ENCODE measurements around the gene IGSF22. TPM values are rescaled to one million over a fixed set of nuclear protein-coding genes. Genes with fewer than 3 reads are reported as not detected.

The IGSF22 gene
- total RNA-seq, 2 donors from 2014 or later, result 2.0 to 9.4 TPM

GRCh38 chr11:18720091-18720807 is 5.7 kb downstream of the IGSF22 start:
- ATAC-seq (no peak), DNase-seq (no peak)
- peak overlapping the region; percentile 92 for H3K4me3 Mint-ChIP-seq
- H3K27ac Mint-ChIP-seq, result peak overlapping the region; percentile 74
- no peaks in the 10 kb centered on the region for H3K9me3 ChIP-seq (ENCODE audit: control insufficient read depth, low read length, poor library complexity, severe bottlenecking)
- no peaks in the 10 kb centered on the region for H3K27me3 Mint-ChIP-seq
- peaks cover 20% of the 10 kb centered on the region for H3K4me1 Mint-ChIP-seq
- H3K36me3 Mint-ChIP-seq (ENCODE audit: low read depth), result no peaks in the 10 kb centered on the region

- Mint-ChIP-seq H3K27me3 (no peaks in the 10 kb centered on the region), H3K4me1 (peaks cover 10% of the 10 kb centered on the region), H3K4me3 (no peak overlapping the region), H3K36me3 (ENCODE audit: low read depth) (no peaks in the 10 kb centered on the region), H3K27ac (no peak overlapping the region)
- DNase-seq (no peak), ATAC-seq (no peak)
- no peaks in the 10 kb centered on the region for H3K9me3 ChIP-seq (ENCODE audit: control insufficient read depth, low read length, poor library complexity, severe bottlenecking)
Measured at GRCh38 chr11:18715476-18715875, 10.5 kb downstream of the IGSF22 start.

- ATAC-seq, result no peak
- no peaks in the 10 kb centered on the region for H3K9me3 ChIP-seq (ENCODE audit: control insufficient read depth, low read length, poor library complexity, severe bottlenecking)
- H3K27ac Mint-ChIP-seq, result no peak overlapping the region
Measured at GRCh38 chr11:18714443-18714780, 11.6 kb downstream of the IGSF22 start.

GRCh38 chr11:18713646-18714442 is 12.1 kb downstream of the IGSF22 start:
- Mint-ChIP-seq H3K4me1 (peaks cover 8% of the 10 kb centered on the region), H3K27ac (no peak overlapping the region), H3K27me3 (no peaks in the 10 kb centered on the region), H3K4me3 (no peak overlapping the region), H3K36me3 (ENCODE audit: low read depth) (no peaks in the 10 kb centered on the region)
- ATAC-seq (no peak), DNase-seq (no peak)
- H3K9me3 ChIP-seq (ENCODE audit: control insufficient read depth, low read length, poor library complexity, severe bottlenecking), result no peaks in the 10 kb centered on the region

More at GRCh38 chr11:18714443-18714780, 11.6 kb downstream of the IGSF22 start:
- no peak for DNase-seq
- Mint-ChIP-seq H3K4me1 (peaks cover 8% of the 10 kb centered on the region), H3K36me3 (ENCODE audit: low read depth) (no peaks in the 10 kb centered on the region), H3K27me3 (no peaks in the 10 kb centered on the region), H3K4me3 (no peak overlapping the region)

DNA sequence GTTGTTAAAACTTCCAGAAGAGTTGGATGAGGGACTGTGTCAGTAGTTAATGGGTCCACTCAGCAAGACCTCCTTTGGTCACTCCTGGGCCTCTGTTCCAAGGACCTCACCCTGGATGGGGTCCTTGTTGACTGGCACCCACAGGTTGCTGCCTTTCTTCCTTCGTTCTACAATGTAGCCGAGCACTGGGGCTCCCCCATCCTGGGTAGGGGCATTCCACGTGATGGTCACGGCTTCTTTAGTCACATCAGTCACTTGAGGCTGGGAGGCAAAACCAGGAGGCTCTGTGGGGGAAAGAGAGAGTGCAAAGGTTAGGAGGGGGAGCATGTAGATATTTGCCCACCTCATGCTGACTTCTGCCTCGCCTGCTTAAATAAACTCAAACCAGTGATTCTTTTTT is 15.4 kb downstream of the IGSF22 start:
- H3K4me1 Mint-ChIP-seq, result peaks cover 12% of the 10 kb centered on the region
- no peak for ATAC-seq
- no peaks in the 10 kb centered on the region for H3K27me3 Mint-ChIP-seq
- no peaks in the 10 kb centered on the region for H3K9me3 ChIP-seq (ENCODE audit: control insufficient read depth, low read length, poor library complexity, severe bottlenecking)
- H3K27ac Mint-ChIP-seq, result peak overlapping the region; percentile 5
- peaks cover 2% of the 10 kb centered on the region for H3K36me3 Mint-ChIP-seq (ENCODE audit: low read depth)
- no peak overlapping the region for H3K4me3 Mint-ChIP-seq
- no peak for DNase-seq

DNA sequence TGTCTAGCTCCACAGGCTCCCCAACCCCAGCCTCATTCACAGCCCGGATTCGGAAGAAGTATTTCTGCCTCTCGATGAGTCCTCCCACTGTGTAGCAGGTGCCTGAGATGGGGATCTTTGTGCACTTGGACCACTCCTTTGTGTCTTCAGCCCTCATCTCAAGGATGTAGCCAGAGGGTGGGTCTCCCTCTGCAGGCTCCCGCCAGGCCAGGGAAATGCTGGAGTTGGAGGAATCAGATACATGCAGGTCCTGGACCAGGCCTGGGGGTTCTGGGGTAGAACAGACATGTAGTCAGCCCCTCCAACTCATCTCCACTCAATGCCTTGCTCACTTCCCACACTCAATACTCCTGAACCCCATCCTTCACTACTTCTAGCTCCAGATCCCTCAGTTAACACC is 16.6 kb downstream of the IGSF22 start:
- Mint-ChIP-seq H3K27ac (no peak overlapping the region), H3K27me3 (no peaks in the 10 kb centered on the region), H3K4me1 (peaks cover 19% of the 10 kb centered on the region), H3K4me3 (no peak overlapping the region), H3K36me3 (ENCODE audit: low read depth) (peaks cover 2% of the 10 kb centered on the region)
- DNase-seq (no peak), ATAC-seq (no peak)
- no peaks in the 10 kb centered on the region for H3K9me3 ChIP-seq (ENCODE audit: control insufficient read depth, low read length, poor library complexity, severe bottlenecking)

- ATAC-seq, result no peak
Measured at GRCh38 chr11:18707811-18708340, 18.1 kb downstream of the IGSF22 start.

GRCh38 chr11:18706330-18707243 is 19.4 kb downstream of the IGSF22 start:
- ATAC-seq, result peak; percentile 90
- Mint-ChIP-seq H3K27me3 (no peaks in the 10 kb centered on the region), H3K4me3 (peak overlapping the region; percentile 99), H3K27ac (peak overlapping the region; percentile 98), H3K36me3 (ENCODE audit: low read depth) (peaks cover 2% of the 10 kb centered on the region), H3K4me1 (peaks cover 23% of the 10 kb centered on the region)
- H3K9me3 ChIP-seq (ENCODE audit: control insufficient read depth, low read length, poor library complexity, severe bottlenecking), result no peaks in the 10 kb centered on the region
- peak; percentile 33 to 46 (median 38) for DNase-seq

More at GRCh38 chr11:18707811-18708340, 18.1 kb downstream of the IGSF22 start:
- H3K36me3 Mint-ChIP-seq (ENCODE audit: low read depth), result peaks cover 2% of the 10 kb centered on the region
- H3K9me3 ChIP-seq (ENCODE audit: control insufficient read depth, low read length, poor library complexity, severe bottlenecking), result no peaks in the 10 kb centered on the region
- peak overlapping the region; percentile 98 for H3K27ac Mint-ChIP-seq
- peak overlapping the region; percentile 99 for H3K4me3 Mint-ChIP-seq
- no peaks in the 10 kb centered on the region for H3K27me3 Mint-ChIP-seq
- DNase-seq, result no peak
- H3K4me1 Mint-ChIP-seq, result peaks cover 23% of the 10 kb centered on the region

DNA sequence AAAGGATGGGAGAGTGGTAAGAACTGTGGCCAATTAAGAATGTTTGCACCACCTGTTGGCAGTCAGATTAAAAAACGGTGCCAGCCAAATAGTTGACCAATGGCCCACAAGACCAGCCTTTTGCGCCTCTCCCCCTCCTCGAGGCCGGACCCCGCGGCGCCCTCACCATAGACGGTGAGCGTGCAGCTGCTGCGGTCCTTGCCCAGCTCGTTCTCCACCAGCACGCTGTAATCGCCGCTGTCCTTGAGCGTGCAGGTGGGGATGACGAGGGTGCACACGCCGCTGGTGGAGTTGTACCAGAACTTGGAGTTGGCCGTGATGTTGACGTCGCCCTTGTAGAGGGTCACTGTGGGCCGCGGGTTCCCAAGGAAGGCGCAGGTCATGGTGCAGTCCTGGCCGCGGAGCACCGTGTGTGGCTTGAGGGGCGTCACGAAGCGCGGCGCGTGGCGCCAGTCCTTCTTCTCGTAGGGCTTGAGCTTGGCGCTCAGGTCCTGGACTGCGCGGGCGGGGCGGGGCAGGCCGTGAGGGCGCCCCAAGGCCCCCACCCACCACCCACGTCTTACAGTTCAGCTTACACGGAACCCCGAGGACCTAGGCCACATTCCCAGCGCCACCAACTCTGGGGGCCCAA is 20.2 kb downstream of the IGSF22 start:
- Mint-ChIP-seq H3K4me1 (peaks cover 23% of the 10 kb centered on the region), H3K27me3 (no peaks in the 10 kb centered on the region), H3K4me3 (peak overlapping the region; percentile 99), H3K27ac (peak overlapping the region; percentile 98), H3K36me3 (ENCODE audit: low read depth) (peaks cover 2% of the 10 kb centered on the region)
- no peaks in the 10 kb centered on the region for H3K9me3 ChIP-seq (ENCODE audit: control insufficient read depth, low read length, poor library complexity, severe bottlenecking)
- peak in 1 of 3 donors; percentile 13 for DNase-seq
- ATAC-seq, result peak; percentile 45

DNA sequence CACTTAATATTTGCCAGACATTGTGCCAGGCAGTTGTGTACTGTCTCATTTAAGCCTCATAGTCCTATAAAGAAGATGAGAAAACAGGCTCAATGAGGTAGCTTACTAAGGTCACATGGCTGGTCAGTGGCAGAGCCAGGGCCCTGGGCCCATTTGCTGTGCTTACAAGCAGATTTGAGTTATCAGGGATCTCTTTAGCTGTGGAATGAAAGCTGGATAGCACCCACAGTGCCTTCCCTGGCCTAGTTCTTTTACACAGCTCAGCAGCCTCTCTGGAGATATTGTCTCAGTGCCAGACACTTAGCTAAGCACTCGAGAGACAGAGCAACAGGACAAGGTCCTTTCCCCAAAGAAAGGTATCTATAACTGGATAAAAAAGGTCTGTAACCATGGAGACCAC is 21.3 kb downstream of the IGSF22 start:
- H3K27ac Mint-ChIP-seq, result peak overlapping the region; percentile 98
- peak overlapping the region; percentile 99 for H3K4me3 Mint-ChIP-seq
- ATAC-seq, result no peak
- no peaks in the 10 kb centered on the region for H3K9me3 ChIP-seq (ENCODE audit: control insufficient read depth, low read length, poor library complexity, severe bottlenecking)
- peaks cover 2% of the 10 kb centered on the region for H3K36me3 Mint-ChIP-seq (ENCODE audit: low read depth)
- H3K27me3 Mint-ChIP-seq, result no peaks in the 10 kb centered on the region
- DNase-seq, result no peak
- H3K4me1 Mint-ChIP-seq, result peaks cover 26% of the 10 kb centered on the region

- peak overlapping the region; percentile 98 for H3K27ac Mint-ChIP-seq
Measured at GRCh38 chr11:18704045-18704645, 21.8 kb downstream of the IGSF22 start.

More at GRCh38 chr11:18704045-18704645, 21.8 kb downstream of the IGSF22 start:
- H3K4me1 Mint-ChIP-seq, result peaks cover 29% of the 10 kb centered on the region
- H3K27me3 Mint-ChIP-seq, result no peaks in the 10 kb centered on the region
- DNase-seq, result no peak
- no peaks in the 10 kb centered on the region for H3K9me3 ChIP-seq (ENCODE audit: control insufficient read depth, low read length, poor library complexity, severe bottlenecking)
- no peak for ATAC-seq
- peaks cover 2% of the 10 kb centered on the region for H3K36me3 Mint-ChIP-seq (ENCODE audit: low read depth)
- no peak overlapping the region for H3K4me3 Mint-ChIP-seq

Data from T-helper 17 cell (primary cell).